ENCODE data around the gene FBXW4.

FBXW4 gene

DNA sequence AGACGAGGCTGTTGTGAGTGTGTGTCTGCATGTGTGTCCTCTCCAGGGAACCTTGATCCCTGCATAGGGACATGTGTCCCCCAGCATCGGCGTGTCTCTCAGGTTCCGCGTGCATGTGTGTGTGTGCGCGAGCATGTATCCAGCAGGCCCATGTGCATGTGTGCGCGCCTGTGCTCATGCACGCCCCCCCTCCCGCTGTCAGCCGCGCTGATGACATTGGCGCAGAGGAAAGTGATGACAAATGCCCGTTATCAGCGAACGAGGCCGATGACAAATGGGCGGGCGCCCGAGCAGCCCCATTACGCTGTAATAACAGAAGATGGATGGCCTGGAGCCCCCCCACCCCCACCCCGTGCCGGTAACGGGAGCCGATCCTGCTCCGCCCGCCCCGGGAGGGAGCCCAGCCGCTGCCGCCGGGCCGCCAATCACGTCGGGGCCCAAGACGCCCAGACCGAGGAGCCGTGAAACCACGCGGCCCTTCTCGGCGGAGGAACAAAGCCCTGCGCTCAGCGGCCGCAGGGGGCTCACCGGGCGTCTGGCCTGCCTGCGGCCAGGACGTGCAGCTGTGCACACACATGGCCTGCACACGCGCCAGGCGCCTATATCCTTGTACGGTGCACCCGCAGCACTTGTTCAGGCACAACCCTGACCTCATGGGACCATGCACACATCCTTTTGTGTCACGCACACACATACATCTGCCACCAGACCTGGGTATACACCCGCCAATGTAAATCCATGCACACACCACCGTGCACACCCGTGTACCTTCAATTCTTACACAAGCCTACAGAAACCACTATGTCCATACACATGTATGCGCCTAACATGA lies 128.4 kb downstream of the FBXW4 start:
- DNase-seq (ENCODE audit: low spot score), result peak; percentile 68

- no peak for DNase-seq (ENCODE audit: low spot score)
Measured at GRCh38 chr10:101565936-101566332, 129.0 kb downstream of the FBXW4 start.

DNA sequence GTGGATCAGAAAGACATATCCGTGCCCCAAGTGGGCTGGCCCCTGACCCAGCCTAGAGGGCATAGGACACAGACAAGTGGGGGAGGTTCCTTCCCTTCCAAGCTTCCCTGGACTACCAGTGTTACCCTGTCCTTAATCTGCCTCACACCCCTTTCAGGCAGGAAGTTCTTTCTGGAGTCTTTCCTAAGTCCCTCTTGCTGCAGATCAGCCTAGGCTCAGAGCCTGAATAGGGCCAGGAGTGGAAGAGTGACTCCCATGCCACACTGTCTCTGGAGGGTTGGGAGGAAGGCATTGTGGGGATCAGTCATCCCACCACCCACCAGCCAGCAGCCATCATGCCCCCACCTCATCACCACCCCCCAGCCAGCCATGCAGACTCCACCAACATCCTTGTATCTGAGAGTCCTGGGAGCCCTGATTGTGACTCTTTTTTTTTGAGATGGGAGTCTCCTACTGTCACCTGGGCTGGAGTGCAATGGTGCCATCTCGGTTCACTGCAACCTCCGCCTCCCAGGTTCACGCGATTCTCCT lies 129.5 kb downstream of the FBXW4 start:
- DNase-seq (ENCODE audit: low spot score), result peak; percentile 23

GRCh38 chr10:101564490-101564991 lies 130.4 kb downstream of the FBXW4 start:
- DNase-seq (ENCODE audit: low spot score), result peak; percentile 38

DNA sequence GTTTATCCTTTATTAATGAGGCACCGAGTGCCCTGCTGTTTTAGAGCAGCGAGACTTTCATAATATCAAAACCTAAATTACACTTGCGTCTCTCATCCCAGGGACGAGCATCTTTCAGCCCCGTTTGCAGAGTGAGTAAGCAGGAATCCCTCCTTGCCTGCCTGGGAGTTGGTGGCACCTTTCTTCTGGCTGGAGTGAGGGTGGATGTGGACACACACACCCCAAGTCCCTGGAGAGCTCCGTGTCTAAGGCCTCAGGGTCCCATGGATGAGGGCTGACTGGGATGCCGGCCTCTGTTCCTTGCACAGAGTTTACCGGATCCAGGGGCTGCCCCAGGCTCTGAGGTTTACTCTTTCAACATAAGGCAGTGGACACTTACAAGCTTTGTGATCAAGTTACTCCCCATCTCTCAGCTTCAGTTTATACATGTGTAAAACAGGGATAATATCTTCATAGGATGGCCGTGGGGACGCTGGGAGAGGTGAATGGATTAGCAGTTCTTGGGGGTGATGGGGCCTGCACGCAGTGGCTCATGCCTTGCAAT lies 131.4 kb downstream of the FBXW4 start:
- DNase-seq (ENCODE audit: low spot score), result peak; percentile 36

DNA sequence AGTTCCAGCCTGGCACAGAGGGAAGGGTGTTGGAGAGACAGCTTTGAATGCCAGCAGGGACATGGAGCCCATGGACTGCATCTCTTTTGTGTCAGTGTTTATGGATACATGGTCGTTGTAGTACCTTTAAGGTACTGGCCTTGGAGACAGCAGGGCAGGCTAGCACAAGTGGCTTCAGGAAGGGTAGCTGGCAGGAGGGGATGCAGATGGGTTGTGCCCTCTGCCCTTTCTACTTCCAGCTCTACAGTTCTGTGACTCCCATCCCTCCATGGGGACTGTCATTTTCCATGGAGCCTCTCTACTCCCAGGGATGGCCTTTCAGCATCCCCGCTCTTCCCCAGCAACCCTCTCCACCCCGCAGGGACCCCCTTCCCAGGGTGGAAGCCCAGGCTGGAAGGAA lies 132.0 kb downstream of the FBXW4 start:
- DNase-seq (ENCODE audit: low spot score), result peak; percentile 33

- DNase-seq (ENCODE audit: low spot score), result peak; percentile 29
Measured at GRCh38 chr10:101562231-101562630, 132.7 kb downstream of the FBXW4 start.

- peak; percentile 29 for DNase-seq (ENCODE audit: low spot score)
Measured at GRCh38 chr10:101561068-101561915, 133.7 kb downstream of the FBXW4 start.

All from ecto neural progenitor cell (in vitro differentiated cells).